Measurements from ENCODE around the gene CDC14B.

The CDC14B gene

DNA sequence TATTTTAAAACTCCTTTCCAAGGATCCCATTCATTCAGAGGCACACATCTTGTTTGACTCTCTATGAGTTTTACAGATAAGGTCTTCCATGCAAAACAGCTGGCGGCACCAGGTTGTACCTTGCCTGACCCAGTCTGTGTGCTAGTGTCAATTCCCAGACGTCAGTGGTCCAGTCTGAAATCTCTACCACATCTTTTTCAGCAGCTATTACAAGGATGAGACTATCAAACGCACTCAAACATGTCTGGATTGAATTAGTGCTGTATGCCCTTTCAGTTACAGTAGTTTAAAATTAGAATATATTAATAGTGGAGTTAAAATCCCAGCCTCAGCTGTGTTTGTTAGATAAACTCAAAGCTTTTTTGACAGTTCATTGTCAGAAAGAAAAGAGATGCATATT lies 11.7 kb downstream of the CDC14B start:
- H3K4me3 ChIP-seq (replicated peaks in 1 of 2; ENCODE audit: low read depth in 2 of 2, low read length in 2 of 2), result no peak overlapping the region
- no peak for TF ChIP-seq CTCF (IDR thresholded peaks at IDR 0.05; ENCODE audit: low read depth, low read length)
- no peak for DNase-seq (ENCODE audit: low read depth in 2 of 2)

DNA sequence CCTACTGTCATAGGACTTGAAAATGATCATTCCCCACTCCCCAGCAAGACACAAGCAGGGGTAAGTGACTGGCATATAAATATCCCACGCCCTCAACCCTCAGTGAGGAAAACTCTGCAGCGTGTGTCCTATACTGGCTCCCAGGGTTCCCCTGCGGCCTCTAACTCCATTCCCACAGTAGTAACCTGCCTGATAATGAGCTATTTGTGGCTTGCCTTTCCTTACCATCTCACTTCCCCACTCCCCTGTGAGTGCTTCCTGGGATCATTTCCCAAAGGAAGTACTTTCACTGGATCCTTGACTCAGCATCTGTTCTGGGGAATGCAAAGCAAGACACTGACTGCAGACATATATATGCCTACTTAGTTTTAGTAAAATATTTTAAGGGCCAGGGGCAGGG lies 14.3 kb downstream of the CDC14B start:
- H3K4me3 ChIP-seq (replicated peaks in 1 of 2; ENCODE audit: low read depth in 2 of 2, low read length in 2 of 2), result no peak overlapping the region
- TF ChIP-seq CTCF (IDR thresholded peaks at IDR 0.05; ENCODE audit: low read depth, low read length), result no peak
- no peak for DNase-seq (ENCODE audit: low read depth in 2 of 2)

DNA sequence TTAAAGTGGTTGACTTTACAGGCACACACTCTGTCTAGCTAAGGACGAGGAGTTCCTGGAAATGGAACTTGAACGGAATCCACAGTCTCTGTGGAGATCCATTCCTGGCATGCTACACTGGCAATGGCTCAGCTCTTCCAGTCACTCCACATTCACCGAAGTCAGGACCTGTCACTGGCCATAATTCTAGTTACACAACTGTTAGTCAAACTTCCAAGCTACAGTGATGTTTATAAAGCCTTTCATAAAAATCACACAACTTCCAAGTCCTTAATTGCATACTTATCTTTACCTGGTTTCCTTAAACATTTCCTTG lies 15.7 kb downstream of the CDC14B start:
- H3K4me3 ChIP-seq (replicated peaks in 1 of 2; ENCODE audit: low read depth in 2 of 2, low read length in 2 of 2), result no peak overlapping the region
- TF ChIP-seq CTCF (IDR thresholded peaks at IDR 0.05; ENCODE audit: low read depth, low read length), result no peak
- DNase-seq (ENCODE audit: low read depth in 2 of 2), result peak in 1 of 2 donors; percentile 51

DNA sequence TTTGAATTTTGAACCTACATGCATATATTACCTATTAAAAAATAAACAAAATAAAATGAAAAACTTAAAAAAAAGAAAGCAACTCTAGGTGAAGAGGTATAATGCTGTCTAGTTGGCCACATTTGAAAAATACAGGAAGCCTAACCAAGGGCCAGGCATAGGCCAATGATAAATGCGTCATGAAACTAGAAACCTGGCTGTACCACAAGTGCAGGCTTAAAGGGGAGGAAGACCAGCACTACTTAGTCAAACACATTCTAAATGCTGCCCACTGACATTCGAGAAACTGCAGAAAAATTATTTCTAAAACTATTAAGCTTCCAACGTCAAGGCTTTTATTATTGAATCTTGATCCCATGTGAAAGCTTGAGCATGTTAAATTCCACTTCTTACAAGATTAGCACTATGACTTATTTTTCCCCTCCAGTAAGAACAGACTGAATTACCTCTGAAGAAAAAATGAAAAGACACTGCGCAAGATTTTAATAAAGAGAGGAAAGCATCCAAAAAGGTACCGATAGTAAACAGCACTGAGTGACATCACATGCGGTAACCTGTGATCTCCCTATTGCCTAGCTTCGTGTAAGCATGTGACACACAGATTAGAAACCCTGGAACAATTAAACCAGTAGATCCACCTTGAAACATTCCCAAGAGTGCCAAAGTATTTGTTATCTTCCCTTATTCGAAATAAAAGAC lies 16.2 kb downstream of the CDC14B start:
- no peak overlapping the region for H3K4me3 ChIP-seq (replicated peaks in 1 of 2; ENCODE audit: low read depth in 2 of 2, low read length in 2 of 2)
- no peak for DNase-seq (ENCODE audit: low read depth in 2 of 2)
- TF ChIP-seq CTCF (IDR thresholded peaks at IDR 0.05; ENCODE audit: low read depth, low read length), result no peak

DNA sequence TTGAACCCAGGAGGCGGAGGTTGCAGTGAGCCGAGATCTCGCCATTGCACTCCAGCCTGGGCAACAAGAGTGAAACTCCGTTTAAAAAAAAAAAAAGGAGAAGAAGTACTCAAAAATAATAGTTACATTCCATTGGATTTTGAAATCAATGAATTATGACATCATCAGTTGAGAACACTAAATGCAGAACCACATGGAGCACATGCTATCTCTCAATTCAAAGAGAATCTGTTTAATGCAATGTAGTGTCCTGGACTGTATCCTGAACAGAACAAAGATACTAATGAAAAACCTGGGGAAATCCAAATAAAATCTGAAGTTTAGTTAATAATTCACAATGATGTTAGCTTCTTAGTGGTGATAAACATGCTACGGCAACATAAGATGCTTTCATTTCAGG lies 20.3 kb downstream of the CDC14B start:
- TF ChIP-seq CTCF (IDR thresholded peaks at IDR 0.05; ENCODE audit: low read depth, low read length), result no peak
- H3K4me3 ChIP-seq (replicated peaks in 1 of 2; ENCODE audit: low read depth in 2 of 2, low read length in 2 of 2), result no peak overlapping the region
- peak; percentile 36 to 63 for DNase-seq (ENCODE audit: low read depth in 2 of 2)

GRCh38 chr9:96596601-96597111 lies 23.0 kb downstream of the CDC14B start:
- DNase-seq (ENCODE audit: low read depth in 2 of 2), result no peak
- no peak for TF ChIP-seq CTCF (IDR thresholded peaks at IDR 0.05; ENCODE audit: low read depth, low read length)
- H3K4me3 ChIP-seq (replicated peaks in 1 of 2; ENCODE audit: low read depth in 2 of 2, low read length in 2 of 2), result no peak overlapping the region

Measured in cardiac fibroblast (primary cell).